Activated naive CD4-positive, alpha-beta T cell treated with anti-CD3 and anti-CD28 coated beads, Interleukin-2, amount 50 U/mL, for 24 hours (primary cell): ENCODE measurements around the gene CR1.
"Not testable (repeated sequence)": the region's sequence is repeated elsewhere in the genome, so short reads cannot be mapped to it uniquely, and the experiment has no call there.

ENCODE experiments used
- H3K27ac Mint-ChIP-seq: one replicate; pipeline ENCODE4 v1.8.0; 2021; ENCODE audit warnings: mild to moderate bottlenecking, mixed read lengths
- H3K27me3 Mint-ChIP-seq: one replicate; pipeline ENCODE4 v1.8.0; 2021; ENCODE audit warnings: mixed read lengths
- H3K36me3 Mint-ChIP-seq: one replicate; pipeline ENCODE4 v1.8.0; 2021; ENCODE audit warnings: mixed read lengths
- H3K4me1 Mint-ChIP-seq: one replicate; pipeline ENCODE4 v1.8.0; 2021; ENCODE audit warnings: mixed read lengths
- H3K4me3 Mint-ChIP-seq: one replicate; pipeline ENCODE4 v1.8.0; 2021; ENCODE audit warnings: mild to moderate bottlenecking, mixed read lengths
- H3K9me3 Mint-ChIP-seq: one replicate; pipeline ENCODE4 v1.8.0; 2021; ENCODE audit warnings: mixed read lengths

Gene CR1

GRCh38 chr1:207494171-207494570 is 1.8 kb upstream of the CR1 start:
- no peaks in the 10 kb centered on the region for H3K9me3 Mint-ChIP-seq
- peaks cover 14% of the 10 kb centered on the region for H3K4me1 Mint-ChIP-seq
- H3K27me3 Mint-ChIP-seq, result peaks cover 12% of the 10 kb centered on the region
- no peak overlapping the region for H3K4me3 Mint-ChIP-seq
- no peak overlapping the region for H3K27ac Mint-ChIP-seq
- H3K36me3 Mint-ChIP-seq, result no peaks in the 10 kb centered on the region

GRCh38 chr1:207495281-207495680 is 676 bp upstream of the CR1 start:
- H3K27me3 Mint-ChIP-seq, result peaks cover 12% of the 10 kb centered on the region
- H3K4me1 Mint-ChIP-seq, result peaks cover 23% of the 10 kb centered on the region
- not testable (repeated sequence) for H3K9me3 Mint-ChIP-seq, H3K27ac Mint-ChIP-seq, H3K36me3 Mint-ChIP-seq
- H3K4me3 Mint-ChIP-seq, result peak overlapping the region; percentile 76

GRCh38 chr1:207497941-207498340 is 2.0 kb downstream of the CR1 start:
- Mint-ChIP-seq H3K27ac (peak overlapping the region; percentile 3), H3K4me3 (no peak overlapping the region), H3K27me3 (peaks cover 12% of the 10 kb centered on the region), H3K9me3 (no peaks in the 10 kb centered on the region), H3K4me1 (peaks cover 23% of the 10 kb centered on the region), H3K36me3 (no peaks in the 10 kb centered on the region)

GRCh38 chr1:207499573-207499972 is 3.6 kb downstream of the CR1 start:
- H3K27me3 Mint-ChIP-seq, result peaks cover 14% of the 10 kb centered on the region
- no peaks in the 10 kb centered on the region for H3K36me3 Mint-ChIP-seq
- no peaks in the 10 kb centered on the region for H3K9me3 Mint-ChIP-seq
- H3K27ac Mint-ChIP-seq, result no peak overlapping the region
- H3K4me3 Mint-ChIP-seq, result no peak overlapping the region
- H3K4me1 Mint-ChIP-seq, result peaks cover 23% of the 10 kb centered on the region

- Mint-ChIP-seq H3K27me3 (peaks cover 13% of the 10 kb centered on the region), H3K9me3 (no peaks in the 10 kb centered on the region)
These were observed 4.3 kb downstream of the CR1 start for GRCh38 chr1:207500306-207500705.

GRCh38 chr1:207501071-207501470 is 5.1 kb downstream of the CR1 start:
- no peaks in the 10 kb centered on the region for H3K36me3 Mint-ChIP-seq
- peaks cover 14% of the 10 kb centered on the region for H3K4me1 Mint-ChIP-seq
- no peak overlapping the region for H3K27ac Mint-ChIP-seq
- no peaks in the 10 kb centered on the region for H3K9me3 Mint-ChIP-seq
- H3K4me3 Mint-ChIP-seq, result no peak overlapping the region
- peaks cover 7% of the 10 kb centered on the region for H3K27me3 Mint-ChIP-seq

More at GRCh38 chr1:207500306-207500705, 4.3 kb downstream of the CR1 start:
- Mint-ChIP-seq H3K4me3 (no peak overlapping the region), H3K27ac (no peak overlapping the region), H3K4me1 (peaks cover 22% of the 10 kb centered on the region), H3K36me3 (no peaks in the 10 kb centered on the region)

- Mint-ChIP-seq H3K4me1 (peaks cover 11% of the 10 kb centered on the region), H3K36me3 (no peaks in the 10 kb centered on the region), H3K27me3 (peaks cover 4% of the 10 kb centered on the region), H3K27ac (no peak overlapping the region), H3K4me3 (no peak overlapping the region), H3K9me3 (no peaks in the 10 kb centered on the region)
These were observed 6.8 kb downstream of the CR1 start for GRCh38 chr1:207502726-207503125.

- Mint-ChIP-seq H3K4me3 (no peak overlapping the region), H3K27me3 (peaks cover 1% of the 10 kb centered on the region), H3K27ac (peak overlapping the region; percentile 25), H3K4me1 (peaks cover 10% of the 10 kb centered on the region), H3K36me3 (no peaks in the 10 kb centered on the region), H3K9me3 (no peaks in the 10 kb centered on the region)
These were observed 8.0 kb downstream of the CR1 start for GRCh38 chr1:207503950-207504349.

- H3K9me3 Mint-ChIP-seq, result no peaks in the 10 kb centered on the region
- peaks cover 5% of the 10 kb centered on the region for H3K4me1 Mint-ChIP-seq
- no peaks in the 10 kb centered on the region for H3K36me3 Mint-ChIP-seq
- H3K4me3 Mint-ChIP-seq, result no peak overlapping the region
- H3K27ac Mint-ChIP-seq, result no peak overlapping the region
- H3K27me3 Mint-ChIP-seq, result peaks cover 3% of the 10 kb centered on the region
These were observed 8.5 kb downstream of the CR1 start for GRCh38 chr1:207504438-207504837.

GRCh38 chr1:207510444-207510843 is 14.5 kb downstream of the CR1 start:
- no peak overlapping the region for H3K27ac Mint-ChIP-seq
- H3K4me1 Mint-ChIP-seq, result no peaks in the 10 kb centered on the region
- H3K4me3 Mint-ChIP-seq, result no peak overlapping the region
- no peaks in the 10 kb centered on the region for H3K9me3 Mint-ChIP-seq
- peaks cover 1% of the 10 kb centered on the region for H3K27me3 Mint-ChIP-seq
- peaks cover 3% of the 10 kb centered on the region for H3K36me3 Mint-ChIP-seq

- Mint-ChIP-seq H3K27ac (no peak overlapping the region), H3K36me3 (peaks cover 3% of the 10 kb centered on the region), H3K4me3 (no peak overlapping the region), H3K4me1 (no peaks in the 10 kb centered on the region), H3K27me3 (peaks cover 1% of the 10 kb centered on the region), H3K9me3 (peaks cover 6% of the 10 kb centered on the region)
These were observed 18.9 kb downstream of the CR1 start for GRCh38 chr1:207514890-207515289.

- Mint-ChIP-seq H3K4me1 (no peaks in the 10 kb centered on the region), H3K4me3 (no peak overlapping the region), H3K27ac (no peak overlapping the region), H3K36me3 (peaks cover under 1% of the 10 kb centered on the region), H3K27me3 (peaks cover 1% of the 10 kb centered on the region), H3K9me3 (peaks cover 6% of the 10 kb centered on the region)
These were observed 20.8 kb downstream of the CR1 start for GRCh38 chr1:207516729-207517128.

GRCh38 chr1:207518608-207519236 is 22.8 kb downstream of the CR1 start:
- H3K4me3 Mint-ChIP-seq, result no peak overlapping the region
- H3K27me3 Mint-ChIP-seq, result peaks cover 1% of the 10 kb centered on the region
- H3K36me3 Mint-ChIP-seq, result no peaks in the 10 kb centered on the region
- H3K9me3 Mint-ChIP-seq, result peaks cover 6% of the 10 kb centered on the region
- H3K27ac Mint-ChIP-seq, result no peak overlapping the region
- H3K4me1 Mint-ChIP-seq, result no peaks in the 10 kb centered on the region

GRCh38 chr1:207519505-207520399 is 23.8 kb downstream of the CR1 start:
- Mint-ChIP-seq H3K36me3 (no peaks in the 10 kb centered on the region), H3K4me1 (no peaks in the 10 kb centered on the region), H3K9me3 (peaks cover 6% of the 10 kb centered on the region), H3K4me3 (no peak overlapping the region), H3K27ac (no peak overlapping the region), H3K27me3 (peaks cover 1% of the 10 kb centered on the region)

- H3K27me3 Mint-ChIP-seq, H3K4me3 Mint-ChIP-seq, H3K9me3 Mint-ChIP-seq, H3K27ac Mint-ChIP-seq, H3K36me3 Mint-ChIP-seq, H3K4me1 Mint-ChIP-seq: not testable (repeated sequence)
These were observed 24.7 kb downstream of the CR1 start for GRCh38 chr1:207520400-207521345.
